RWPE2 (cell line): Measurements from ENCODE around the gene ZFP62.

Experiments
- ATAC-seq: fragments of 200-7000 bp; cut with Tn5 transposase; 3 replicates; pipeline ENCODE4 v1.9.1; 2021; ENCODE audit warnings: low read depth
- DNase-seq: peaks from one replicate; pipeline ENCODE4 v3.0.0-alpha.2; 2020; ENCODE audit warnings: low spot score
- H3K27ac ChIP-seq: fragments of 450-650 bp; 2 replicates; pipeline ENCODE4 v1.5.1; 2017; ENCODE audit warnings: mild to moderate bottlenecking; ENCODE audit not compliant: poor library complexity, severe bottlenecking
- H3K27me3 ChIP-seq: fragments of 250-450 bp; sonication (Bioruptor Pico); 2 replicates; pipeline ENCODE4 v1.5.1; 2021; ENCODE audit warnings: mild to moderate bottlenecking, moderate library complexity; ENCODE audit not compliant: insufficient read depth, poor library complexity, severe bottlenecking
- H3K36me3 ChIP-seq: fragments of 250-450 bp; sonication (Bioruptor Pico); 2 replicates; pipeline ENCODE4 v1.5.1; 2020; ENCODE audit warnings: low read depth, mild to moderate bottlenecking, moderate library complexity
- H3K4me1 ChIP-seq: fragments of 250-450 bp; sonication (Bioruptor Pico); 2 replicates; pipeline ENCODE4 v1.5.1; 2021; ENCODE audit warnings: mild to moderate bottlenecking, moderate library complexity; ENCODE audit not compliant: insufficient read depth, poor library complexity, severe bottlenecking
- H3K4me3 ChIP-seq: fragments of 250-450 bp; sonication (Bioruptor Pico); 2 replicates; pipeline ENCODE4 v1.5.1; 2021; ENCODE audit warnings: mild to moderate bottlenecking, moderate library complexity; ENCODE audit not compliant: severe bottlenecking
- H3K9me3 ChIP-seq: fragments of 250-450 bp; sonication (Bioruptor Pico); 2 replicates; pipeline ENCODE4 v1.5.1; 2021; ENCODE audit warnings: mild to moderate bottlenecking, moderate library complexity; ENCODE audit not compliant: severe bottlenecking
- TF ChIP-seq, protein P1 (sequence below): fragments of 450-650 bp; IDR thresholded peaks from one replicate; pipeline ENCODE4 v1.5.1; 2017; ENCODE audit warnings: mild to moderate bottlenecking, moderate library complexity; ENCODE audit not compliant: poor library complexity, severe bottlenecking

The ZFP62 gene

GRCh38 chr5:180825768-180826525 is 35.1 kb downstream of the ZFP62 start:
- TF ChIP-seq, protein P1, sequence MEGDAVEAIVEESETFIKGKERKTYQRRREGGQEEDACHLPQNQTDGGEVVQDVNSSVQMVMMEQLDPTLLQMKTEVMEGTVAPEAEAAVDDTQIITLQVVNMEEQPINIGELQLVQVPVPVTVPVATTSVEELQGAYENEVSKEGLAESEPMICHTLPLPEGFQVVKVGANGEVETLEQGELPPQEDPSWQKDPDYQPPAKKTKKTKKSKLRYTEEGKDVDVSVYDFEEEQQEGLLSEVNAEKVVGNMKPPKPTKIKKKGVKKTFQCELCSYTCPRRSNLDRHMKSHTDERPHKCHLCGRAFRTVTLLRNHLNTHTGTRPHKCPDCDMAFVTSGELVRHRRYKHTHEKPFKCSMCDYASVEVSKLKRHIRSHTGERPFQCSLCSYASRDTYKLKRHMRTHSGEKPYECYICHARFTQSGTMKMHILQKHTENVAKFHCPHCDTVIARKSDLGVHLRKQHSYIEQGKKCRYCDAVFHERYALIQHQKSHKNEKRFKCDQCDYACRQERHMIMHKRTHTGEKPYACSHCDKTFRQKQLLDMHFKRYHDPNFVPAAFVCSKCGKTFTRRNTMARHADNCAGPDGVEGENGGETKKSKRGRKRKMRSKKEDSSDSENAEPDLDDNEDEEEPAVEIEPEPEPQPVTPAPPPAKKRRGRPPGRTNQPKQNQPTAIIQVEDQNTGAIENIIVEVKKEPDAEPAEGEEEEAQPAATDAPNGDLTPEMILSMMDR, result no peak
- Histone ChIP-seq H3K27me3 (no peaks in the 10 kb centered on the region), H3K9me3 (peaks cover 6% of the 10 kb centered on the region), H3K4me1 (peaks cover 12% of the 10 kb centered on the region), H3K36me3 (peaks cover 10% of the 10 kb centered on the region), H3K4me3 (no peak overlapping the region), H3K27ac (peak overlapping the region; percentile 28)
- peak; percentile 81 for ATAC-seq
- peak; percentile 66 for DNase-seq

GRCh38 chr5:180824630-180825476 is 36.2 kb downstream of the ZFP62 start:
- H3K27ac ChIP-seq, result no peak overlapping the region
- TF ChIP-seq, protein P1, result no peak
- H3K4me1 ChIP-seq, result peaks cover 12% of the 10 kb centered on the region
- DNase-seq, result no peak
- no peak overlapping the region for H3K4me3 ChIP-seq
- peaks cover 2% of the 10 kb centered on the region for H3K9me3 ChIP-seq
- H3K36me3 ChIP-seq, result peaks cover 6% of the 10 kb centered on the region
- H3K27me3 ChIP-seq, result no peaks in the 10 kb centered on the region
- no peak for ATAC-seq

- ATAC-seq (no peak), DNase-seq (no peak)
- TF ChIP-seq, protein P1, result no peak
- Histone ChIP-seq H3K4me3 (no peak overlapping the region), H3K27me3 (no peaks in the 10 kb centered on the region), H3K27ac (no peak overlapping the region), H3K36me3 (no peaks in the 10 kb centered on the region), H3K4me1 (peaks cover 12% of the 10 kb centered on the region), H3K9me3 (no peaks in the 10 kb centered on the region)
Measured at GRCh38 chr5:180823940-180824629, 37.0 kb downstream of the ZFP62 start.

DNA sequence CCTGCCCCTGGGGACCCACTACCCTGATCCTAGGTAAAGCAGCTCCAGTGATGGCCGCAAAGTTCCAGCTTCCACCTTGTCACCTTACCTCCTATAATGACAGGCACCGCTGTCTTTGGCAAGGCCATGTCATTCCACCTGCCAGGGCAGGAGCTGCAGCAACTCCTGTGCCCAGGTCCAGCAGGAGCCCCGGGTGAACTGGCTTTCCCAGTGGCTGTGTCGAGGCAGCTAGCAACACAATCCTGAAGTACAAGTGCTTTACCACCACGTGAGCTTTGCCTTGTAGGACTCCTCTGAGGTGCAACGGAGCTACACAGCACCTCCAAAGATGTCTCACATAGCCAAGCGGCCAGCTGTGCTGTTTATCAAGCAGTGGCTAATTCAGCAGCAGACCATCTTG is 37.7 kb downstream of the ZFP62 start:
- Histone ChIP-seq H3K27me3 (no peaks in the 10 kb centered on the region), H3K4me1 (peaks cover 12% of the 10 kb centered on the region), H3K9me3 (no peaks in the 10 kb centered on the region), H3K27ac (no peak overlapping the region), H3K4me3 (no peak overlapping the region), H3K36me3 (no peaks in the 10 kb centered on the region)
- TF ChIP-seq, protein P1, result no peak
- no peak for DNase-seq
- ATAC-seq, result no peak
